ENCODE data around the gene THPO. TPM values are rescaled to one million over a fixed set of nuclear protein-coding genes. Genes with fewer than 3 reads are reported as not detected.

THPO gene
- total and polyA plus RNA-seq, 10 of the 15 experiments (the other 5 are each of a cell fraction or from before 2014, with no cell fraction given) = not detected

DNA sequence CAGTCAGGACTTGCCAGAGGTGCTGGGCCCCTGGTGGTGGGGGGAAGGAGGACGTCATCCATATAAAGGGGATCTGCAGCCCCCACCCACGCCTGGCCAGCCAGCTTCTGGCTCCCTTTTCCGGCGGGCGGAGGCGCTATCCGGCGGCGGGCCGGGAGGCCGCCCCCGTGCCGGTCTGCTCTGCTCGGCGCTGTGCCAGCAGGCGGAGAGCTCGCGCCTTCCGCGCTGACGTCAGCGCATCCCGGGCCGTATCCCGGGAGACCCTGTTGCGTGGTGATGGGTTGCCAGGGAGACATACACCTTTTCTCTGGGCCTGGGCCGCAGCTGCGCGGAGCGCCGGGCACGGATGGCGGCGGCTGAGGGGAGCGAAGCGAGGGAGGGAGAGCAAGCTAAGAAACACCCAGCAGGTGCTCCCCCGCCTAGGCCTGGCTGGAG is 39.5 kb downstream of the THPO start:
- ATAC-seq (no peak), DNase-seq (ENCODE audit: low read depth, low spot score) (no peak), FAIRE-seq (no peak)
- POLR2A ChIA-PET = no interaction called here
- SMC1A ChIA-PET (ENCODE audit: uncharacterized antibody, unreplicated experiment) = no interaction called here
- in situ Hi-C loops (cut with MboI) = no loop called here
- Histone ChIP-seq H3K4me1 (ENCODE audit: control insufficient read depth, insufficient read depth, low read length) (peaks cover 11% of the 10 kb centered on the region), H3K27ac (ENCODE audit: control insufficient read depth, insufficient read depth) (no peak overlapping the region), H3K27me3 (replicated peaks in 1 of 2; ENCODE audit: control insufficient read depth in 2 of 2, insufficient read depth in 2 of 2, low read length in 1 of 2) (no peaks in the 10 kb centered on the region), H3K79me2 (ENCODE audit: control insufficient read depth, insufficient read depth, low read length) (no peaks in the 10 kb centered on the region), H3K9ac (ENCODE audit: control insufficient read depth, insufficient read depth, low read length) (no peak overlapping the region), H4K20me1 (ENCODE audit: control insufficient read depth, insufficient read depth) (peaks cover 2% of the 10 kb centered on the region), H2AFZ (ENCODE audit: control insufficient read depth, low read depth, low read length) (no peak overlapping the region), H3K9me3 (replicated peaks; ENCODE audit: control insufficient read depth, insufficient read depth, low read length) (no peaks in the 10 kb centered on the region), H3K4me3 (no peak overlapping the region), H3K4me2 (ENCODE audit: control insufficient read depth, insufficient read depth) (no peak overlapping the region), H3K36me3 (ENCODE audit: control insufficient read depth in 2 of 2, insufficient read depth in 2 of 2, low read length in 1 of 2) (peaks cover 2 to 6% of the 10 kb centered on the region in 2 experiments; a peak in 3 of 4 replicates)
- no TSS peak for BruUV-seq (replicated peaks)
- RAD21 ChIA-PET (ENCODE audit: unreplicated experiment) = no interaction called here
- intact Hi-C loops (cut with micrococcal nuclease; ENCODE audit: unreplicated experiment) = no loop called here
- CTCF ChIA-PET = interaction anchor here (1.7 kb wide), 1 partner anchor 15 kb away, joined by 4 read pairs; no protein-coding TSS in a partner anchor
- 88% methylated on average over 21 of the region's 37 CpGs for WGBS (ENCODE audit: insufficient coverage, insufficient replicate concordance, low lambda C conversion rate, missing lambda C conversion rate)
- TF ChIP-seq, protein P1, sequence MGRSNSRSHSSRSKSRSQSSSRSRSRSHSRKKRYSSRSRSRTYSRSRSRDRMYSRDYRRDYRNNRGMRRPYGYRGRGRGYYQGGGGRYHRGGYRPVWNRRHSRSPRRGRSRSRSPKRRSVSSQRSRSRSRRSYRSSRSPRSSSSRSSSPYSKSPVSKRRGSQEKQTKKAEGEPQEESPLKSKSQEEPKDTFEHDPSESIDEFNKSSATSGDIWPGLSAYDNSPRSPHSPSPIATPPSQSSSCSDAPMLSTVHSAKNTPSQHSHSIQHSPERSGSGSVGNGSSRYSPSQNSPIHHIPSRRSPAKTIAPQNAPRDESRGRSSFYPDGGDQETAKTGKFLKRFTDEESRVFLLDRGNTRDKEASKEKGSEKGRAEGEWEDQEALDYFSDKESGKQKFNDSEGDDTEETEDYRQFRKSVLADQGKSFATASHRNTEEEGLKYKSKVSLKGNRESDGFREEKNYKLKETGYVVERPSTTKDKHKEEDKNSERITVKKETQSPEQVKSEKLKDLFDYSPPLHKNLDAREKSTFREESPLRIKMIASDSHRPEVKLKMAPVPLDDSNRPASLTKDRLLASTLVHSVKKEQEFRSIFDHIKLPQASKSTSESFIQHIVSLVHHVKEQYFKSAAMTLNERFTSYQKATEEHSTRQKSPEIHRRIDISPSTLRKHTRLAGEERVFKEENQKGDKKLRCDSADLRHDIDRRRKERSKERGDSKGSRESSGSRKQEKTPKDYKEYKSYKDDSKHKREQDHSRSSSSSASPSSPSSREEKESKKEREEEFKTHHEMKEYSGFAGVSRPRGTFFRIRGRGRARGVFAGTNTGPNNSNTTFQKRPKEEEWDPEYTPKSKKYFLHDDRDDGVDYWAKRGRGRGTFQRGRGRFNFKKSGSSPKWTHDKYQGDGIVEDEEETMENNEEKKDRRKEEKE (IDR thresholded peaks at IDR 0.05) = no peak
- TF ChIP-seq RUNX3 (IDR thresholded peaks at IDR 0.05; ENCODE audit: low read length) (no peak), TCF7 (IDR thresholded peaks at IDR 0.05; ENCODE audit: borderline replicate concordance) (no peak), FOS (IDR thresholded peaks at IDR 0.05; ENCODE audit: borderline replicate concordance, extremely low read depth, insufficient read length) (no peak), EZH2 (IDR thresholded peaks at IDR 0.05; ENCODE audit: borderline replicate concordance, control insufficient read depth, low read depth, low read length) (no peak), SMARCA5 (IDR thresholded peaks at IDR 0.05) (no peak), POLR2A (IDR thresholded peaks at IDR 0.05; ENCODE audit: low read depth, low read length) (no peak), PAX8 (IDR thresholded peaks at IDR 0.05) (no peak), STAT3 (IDR thresholded peaks at IDR 0.05; ENCODE audit: low read depth, low read length) (no peak), RAD21 (IDR thresholded peaks at IDR 0.05; ENCODE audit: insufficient read depth, low read depth, low read length) (no peak), CBX5 (IDR thresholded peaks at IDR 0.05; ENCODE audit: low read depth) (no peak), NFXL1 (IDR thresholded peaks at IDR 0.05; ENCODE audit: borderline replicate concordance) (no peak)
- TF ChIP-seq, protein P2, sequence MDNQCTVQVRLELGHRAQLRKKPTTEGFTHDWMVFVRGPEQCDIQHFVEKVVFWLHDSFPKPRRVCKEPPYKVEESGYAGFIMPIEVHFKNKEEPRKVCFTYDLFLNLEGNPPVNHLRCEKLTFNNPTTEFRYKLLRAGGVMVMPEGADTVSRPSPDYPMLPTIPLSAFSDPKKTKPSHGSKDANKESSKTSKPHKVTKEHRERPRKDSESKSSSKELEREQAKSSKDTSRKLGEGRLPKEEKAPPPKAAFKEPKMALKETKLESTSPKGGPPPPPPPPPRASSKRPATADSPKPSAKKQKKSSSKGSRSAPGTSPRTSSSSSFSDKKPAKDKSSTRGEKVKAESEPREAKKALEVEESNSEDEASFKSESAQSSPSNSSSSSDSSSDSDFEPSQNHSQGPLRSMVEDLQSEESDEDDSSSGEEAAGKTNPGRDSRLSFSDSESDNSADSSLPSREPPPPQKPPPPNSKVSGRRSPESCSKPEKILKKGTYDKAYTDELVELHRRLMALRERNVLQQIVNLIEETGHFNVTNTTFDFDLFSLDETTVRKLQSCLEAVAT (IDR thresholded peaks at IDR 0.05) = no peak
- TF ChIP-seq, protein P3, sequence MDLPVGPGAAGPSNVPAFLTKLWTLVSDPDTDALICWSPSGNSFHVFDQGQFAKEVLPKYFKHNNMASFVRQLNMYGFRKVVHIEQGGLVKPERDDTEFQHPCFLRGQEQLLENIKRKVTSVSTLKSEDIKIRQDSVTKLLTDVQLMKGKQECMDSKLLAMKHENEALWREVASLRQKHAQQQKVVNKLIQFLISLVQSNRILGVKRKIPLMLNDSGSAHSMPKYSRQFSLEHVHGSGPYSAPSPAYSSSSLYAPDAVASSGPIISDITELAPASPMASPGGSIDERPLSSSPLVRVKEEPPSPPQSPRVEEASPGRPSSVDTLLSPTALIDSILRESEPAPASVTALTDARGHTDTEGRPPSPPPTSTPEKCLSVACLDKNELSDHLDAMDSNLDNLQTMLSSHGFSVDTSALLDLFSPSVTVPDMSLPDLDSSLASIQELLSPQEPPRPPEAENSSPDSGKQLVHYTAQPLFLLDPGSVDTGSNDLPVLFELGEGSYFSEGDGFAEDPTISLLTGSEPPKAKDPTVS (IDR thresholded peaks at IDR 0.05; ENCODE audit: low read depth, low read length) = no peak
- TF ChIP-seq, protein P4, sequence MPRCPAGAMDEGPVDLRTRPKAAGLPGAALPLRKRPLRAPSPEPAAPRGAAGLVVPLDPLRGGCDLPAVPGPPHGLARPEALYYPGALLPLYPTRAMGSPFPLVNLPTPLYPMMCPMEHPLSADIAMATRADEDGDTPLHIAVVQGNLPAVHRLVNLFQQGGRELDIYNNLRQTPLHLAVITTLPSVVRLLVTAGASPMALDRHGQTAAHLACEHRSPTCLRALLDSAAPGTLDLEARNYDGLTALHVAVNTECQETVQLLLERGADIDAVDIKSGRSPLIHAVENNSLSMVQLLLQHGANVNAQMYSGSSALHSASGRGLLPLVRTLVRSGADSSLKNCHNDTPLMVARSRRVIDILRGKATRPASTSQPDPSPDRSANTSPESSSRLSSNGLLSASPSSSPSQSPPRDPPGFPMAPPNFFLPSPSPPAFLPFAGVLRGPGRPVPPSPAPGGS (IDR thresholded peaks at IDR 0.05; ENCODE audit: borderline replicate concordance, insufficient read depth, low read depth, low read length, poor library complexity, severe bottlenecking) = no peak
- TF ChIP-seq, protein P5, sequence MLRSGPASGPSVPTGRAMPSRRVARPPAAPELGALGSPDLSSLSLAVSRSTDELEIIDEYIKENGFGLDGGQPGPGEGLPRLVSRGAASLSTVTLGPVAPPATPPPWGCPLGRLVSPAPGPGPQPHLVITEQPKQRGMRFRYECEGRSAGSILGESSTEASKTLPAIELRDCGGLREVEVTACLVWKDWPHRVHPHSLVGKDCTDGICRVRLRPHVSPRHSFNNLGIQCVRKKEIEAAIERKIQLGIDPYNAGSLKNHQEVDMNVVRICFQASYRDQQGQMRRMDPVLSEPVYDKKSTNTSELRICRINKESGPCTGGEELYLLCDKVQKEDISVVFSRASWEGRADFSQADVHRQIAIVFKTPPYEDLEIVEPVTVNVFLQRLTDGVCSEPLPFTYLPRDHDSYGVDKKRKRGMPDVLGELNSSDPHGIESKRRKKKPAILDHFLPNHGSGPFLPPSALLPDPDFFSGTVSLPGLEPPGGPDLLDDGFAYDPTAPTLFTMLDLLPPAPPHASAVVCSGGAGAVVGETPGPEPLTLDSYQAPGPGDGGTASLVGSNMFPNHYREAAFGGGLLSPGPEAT (IDR thresholded peaks at IDR 0.05; ENCODE audit: low read depth) = no peak
